ENCODE data around the gene PIPOX. TPM values are rescaled to one million over a fixed set of nuclear protein-coding genes. Genes with fewer than 3 reads are reported as not detected.

Gene PIPOX
- total and polyA plus RNA-seq, 2 of the 13 experiments (the other 11 are each of a cell fraction or from before 2014, with no cell fraction given) = 87.3 to 154 TPM

DNA sequence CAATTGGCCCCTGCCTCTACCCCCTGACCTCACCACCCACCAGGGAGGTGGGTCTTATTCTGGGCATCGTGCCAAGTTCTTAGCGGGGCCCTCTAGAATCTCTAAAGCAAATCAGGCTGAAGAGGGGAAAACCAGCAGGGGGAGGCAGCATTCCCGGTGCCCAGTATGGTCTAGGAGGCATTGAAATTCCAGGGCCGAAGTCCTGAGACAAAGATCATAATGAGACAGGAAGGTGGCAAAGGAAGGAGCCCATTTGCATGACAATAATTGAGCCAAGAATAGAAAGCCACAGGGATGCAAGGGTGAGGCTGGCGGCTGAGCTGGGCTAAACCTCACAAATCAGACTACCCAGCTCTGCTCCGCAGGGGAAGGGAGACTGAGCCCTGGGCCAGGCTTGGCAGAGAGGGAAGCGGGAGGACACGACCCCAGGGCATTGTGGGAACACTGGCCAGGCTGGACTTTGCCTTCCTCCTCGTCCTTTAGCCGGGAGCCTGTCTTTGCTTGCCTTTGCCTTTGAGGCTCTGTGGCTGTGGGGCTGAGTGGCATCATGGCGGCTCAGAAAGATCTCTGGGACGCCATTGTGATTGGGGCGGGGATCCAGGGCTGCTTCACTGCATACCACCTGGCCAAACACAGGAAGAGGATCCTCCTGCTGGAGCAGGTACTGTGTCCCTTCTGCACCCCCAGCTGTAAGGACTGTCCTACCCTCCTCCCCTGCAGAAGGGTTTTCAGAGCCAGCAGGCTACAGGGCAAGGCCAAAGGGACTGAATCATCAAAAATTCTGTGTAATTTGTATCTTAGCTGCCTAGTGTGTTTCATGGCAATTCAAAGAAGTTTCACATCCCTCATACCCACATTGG lies at the start of gene PIPOX (continued):
- TF ChIP-seq, protein P1, sequence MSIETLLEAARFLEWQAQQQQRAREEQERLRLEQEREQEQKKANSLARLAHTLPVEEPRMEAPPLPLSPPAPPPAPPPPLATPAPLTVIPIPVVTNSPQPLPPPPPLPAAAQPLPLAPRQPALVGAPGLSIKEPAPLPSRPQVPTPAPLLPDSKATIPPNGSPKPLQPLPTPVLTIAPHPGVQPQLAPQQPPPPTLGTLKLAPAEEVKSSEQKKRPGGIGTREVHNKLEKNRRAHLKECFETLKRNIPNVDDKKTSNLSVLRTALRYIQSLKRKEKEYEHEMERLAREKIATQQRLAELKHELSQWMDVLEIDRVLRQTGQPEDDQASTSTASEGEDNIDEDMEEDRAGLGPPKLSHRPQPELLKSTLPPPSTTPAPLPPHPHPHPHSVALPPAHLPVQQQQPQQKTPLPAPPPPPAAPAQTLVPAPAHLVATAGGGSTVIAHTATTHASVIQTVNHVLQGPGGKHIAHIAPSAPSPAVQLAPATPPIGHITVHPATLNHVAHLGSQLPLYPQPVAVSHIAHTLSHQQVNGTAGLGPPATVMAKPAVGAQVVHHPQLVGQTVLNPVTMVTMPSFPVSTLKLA (IDR thresholded peaks at IDR 0.05) = no peak
- TF ChIP-seq FOXO1 (CRISPR knock-in tag; IDR thresholded peaks at IDR 0.05) = no peak
- TF ChIP-seq ZNF484 (CRISPR knock-in tag; IDR thresholded peaks at IDR 0.05; ENCODE audit: borderline replicate concordance, low read depth) = no peak
- no peak for TF ChIP-seq ZSCAN9 (CRISPR knock-in tag; IDR thresholded peaks at IDR 0.05; ENCODE audit: borderline replicate concordance)
- no peak for TF ChIP-seq ZNF709 (CRISPR knock-in tag; IDR thresholded peaks at IDR 0.05)
- 0 out of 2 replicates have a peak, but pooled peaks have one; percentile 43 for TF ChIP-seq GTF2F1 (IDR thresholded peaks at IDR 0.05; ENCODE audit: low read length)
- TF ChIP-seq FIP1L1 (IDR thresholded peaks at IDR 0.05; ENCODE audit: borderline replicate concordance, insufficient read depth, low read depth, low read length) = no peak
- TF ChIP-seq, protein P2, sequence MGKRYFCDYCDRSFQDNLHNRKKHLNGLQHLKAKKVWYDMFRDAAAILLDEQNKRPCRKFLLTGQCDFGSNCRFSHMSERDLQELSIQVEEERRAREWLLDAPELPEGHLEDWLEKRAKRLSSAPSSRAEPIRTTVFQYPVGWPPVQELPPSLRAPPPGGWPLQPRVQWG (CRISPR knock-in tag; IDR thresholded peaks at IDR 0.05; ENCODE audit: borderline replicate concordance, low read depth) = no peak
- TF ChIP-seq ZNF317 (CRISPR knock-in tag; IDR thresholded peaks at IDR 0.05) = peak; percentile 52; the same call in 1 of the 2 replicates
- TF ChIP-seq PCBP1 (IDR thresholded peaks at IDR 0.05; ENCODE audit: borderline replicate concordance, low read depth, low read length) = no peak
- no peak for TF ChIP-seq PAWR (CRISPR knock-in tag; IDR thresholded peaks at IDR 0.05; ENCODE audit: borderline replicate concordance)
- 0 out of 2 replicates have a peak, but pooled peaks have one; percentile 75 for TF ChIP-seq ELF4 (CRISPR knock-in tag; IDR thresholded peaks at IDR 0.05; ENCODE audit: borderline replicate concordance)
- no peak for TF ChIP-seq TCF12 (IDR thresholded peaks at IDR 0.05)
- no peak for TF ChIP-seq TCF12 (CRISPR knock-in tag; IDR thresholded peaks at IDR 0.05)
- TF ChIP-seq, protein P3, sequence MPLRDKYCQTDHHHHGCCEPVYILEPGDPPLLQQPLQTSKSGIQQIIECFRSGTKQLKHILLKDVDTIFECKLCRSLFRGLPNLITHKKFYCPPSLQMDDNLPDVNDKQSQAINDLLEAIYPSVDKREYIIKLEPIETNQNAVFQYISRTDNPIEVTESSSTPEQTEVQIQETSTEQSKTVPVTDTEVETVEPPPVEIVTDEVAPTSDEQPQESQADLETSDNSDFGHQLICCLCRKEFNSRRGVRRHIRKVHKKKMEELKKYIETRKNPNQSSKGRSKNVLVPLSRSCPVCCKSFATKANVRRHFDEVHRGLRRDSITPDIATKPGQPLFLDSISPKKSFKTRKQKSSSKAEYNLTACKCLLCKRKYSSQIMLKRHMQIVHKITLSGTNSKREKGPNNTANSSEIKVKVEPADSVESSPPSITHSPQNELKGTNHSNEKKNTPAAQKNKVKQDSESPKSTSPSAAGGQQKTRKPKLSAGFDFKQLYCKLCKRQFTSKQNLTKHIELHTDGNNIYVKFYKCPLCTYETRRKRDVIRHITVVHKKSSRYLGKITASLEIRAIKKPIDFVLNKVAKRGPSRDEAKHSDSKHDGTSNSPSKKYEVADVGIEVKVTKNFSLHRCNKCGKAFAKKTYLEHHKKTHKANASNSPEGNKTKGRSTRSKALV (CRISPR knock-in tag; IDR thresholded peaks at IDR 0.05) = peak; percentile 56; the same call in 1 of the 2 replicates
- TF ChIP-seq, protein P4, sequence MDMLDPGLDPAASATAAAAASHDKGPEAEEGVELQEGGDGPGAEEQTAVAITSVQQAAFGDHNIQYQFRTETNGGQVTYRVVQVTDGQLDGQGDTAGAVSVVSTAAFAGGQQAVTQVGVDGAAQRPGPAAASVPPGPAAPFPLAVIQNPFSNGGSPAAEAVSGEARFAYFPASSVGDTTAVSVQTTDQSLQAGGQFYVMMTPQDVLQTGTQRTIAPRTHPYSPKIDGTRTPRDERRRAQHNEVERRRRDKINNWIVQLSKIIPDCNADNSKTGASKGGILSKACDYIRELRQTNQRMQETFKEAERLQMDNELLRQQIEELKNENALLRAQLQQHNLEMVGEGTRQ (IDR thresholded peaks at IDR 0.05; ENCODE audit: low read depth, low read length) = no peak
- TF ChIP-seq, protein P4 (CRISPR knock-in tag; IDR thresholded peaks at IDR 0.05; ENCODE audit: borderline replicate concordance) = no peak
- TF ChIP-seq MXI1 (IDR thresholded peaks at IDR 0.05; ENCODE audit: borderline replicate concordance, low read depth, low read length) = no peak; the same call in 2 of the 3 replicates
- no peak for TF ChIP-seq ZNF841 (CRISPR knock-in tag; IDR thresholded peaks at IDR 0.05; ENCODE audit: borderline replicate concordance)
- no peak for TF ChIP-seq SP2 (CRISPR knock-in tag; IDR thresholded peaks at IDR 0.05)
- TF ChIP-seq DPF2 (CRISPR knock-in tag; IDR thresholded peaks at IDR 0.05; ENCODE audit: borderline replicate concordance, low read depth) = peak; percentile 12; the same call in 1 of the 2 replicates
- TF ChIP-seq ZNF678 (CRISPR knock-in tag; IDR thresholded peaks at IDR 0.05) = no peak
- peak; percentile 87; the same call in 1 of the 2 replicates for TF ChIP-seq SNAPC2 (CRISPR knock-in tag; IDR thresholded peaks at IDR 0.05)
- no peak for TF ChIP-seq TCF7 (IDR thresholded peaks at IDR 0.05; ENCODE audit: low read depth)
- no peak for TF ChIP-seq TCF7L2 (IDR thresholded peaks at IDR 0.05; ENCODE audit: low read depth, low read length)
